Measurements from ENCODE around the gene TRANK1.

Gene TRANK1

DNA sequence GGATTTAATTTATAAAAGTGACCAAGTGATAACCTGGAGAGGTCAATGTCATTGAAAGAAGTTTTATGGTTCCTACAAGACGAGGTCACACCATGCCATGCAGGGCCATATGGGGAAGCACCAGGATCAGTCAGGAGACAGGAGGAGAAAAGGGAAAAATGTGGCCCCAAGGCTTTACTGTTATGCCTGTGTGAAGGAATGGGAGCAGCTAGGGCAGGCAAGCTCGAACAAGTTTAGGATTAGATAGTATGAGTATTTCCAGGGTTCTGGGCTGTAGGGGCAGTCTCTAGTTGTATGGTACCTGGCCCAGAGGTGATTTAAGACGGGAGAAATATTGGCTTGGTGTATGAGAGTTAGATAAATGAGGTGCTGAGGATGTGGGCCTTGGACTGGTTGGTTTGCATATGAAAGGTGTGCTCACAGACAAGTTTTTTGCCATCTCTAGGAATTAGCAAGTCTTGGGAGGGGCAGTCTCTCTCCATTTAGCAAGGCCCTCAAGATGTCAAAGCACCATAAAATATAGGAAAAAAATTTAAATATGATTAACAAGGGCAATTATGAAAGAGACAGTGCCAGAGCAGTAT is 144.2 kb downstream of the TRANK1 start:
- no peak for DNase-seq (ENCODE audit: low read depth)

DNA sequence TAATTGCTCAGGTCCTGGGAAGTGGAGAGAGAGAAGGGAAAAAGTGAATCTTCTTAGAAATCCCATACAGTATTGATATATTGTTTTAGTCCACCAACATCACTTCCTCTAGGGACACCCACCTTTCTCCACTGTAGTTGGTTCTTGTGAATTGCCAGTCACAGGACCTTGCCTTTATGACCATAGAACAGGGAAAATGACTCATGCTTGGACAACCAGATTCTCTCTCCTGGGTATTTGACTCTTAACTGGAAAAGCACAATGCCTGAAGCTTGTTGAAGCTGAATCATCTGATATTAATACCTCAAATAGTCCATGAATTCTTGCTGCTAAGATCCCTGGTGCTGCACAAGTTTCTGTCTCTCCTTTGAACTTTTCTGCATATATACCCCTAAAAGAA is 148.0 kb downstream of the TRANK1 start:
- no peak for DNase-seq (ENCODE audit: low read depth)

DNA sequence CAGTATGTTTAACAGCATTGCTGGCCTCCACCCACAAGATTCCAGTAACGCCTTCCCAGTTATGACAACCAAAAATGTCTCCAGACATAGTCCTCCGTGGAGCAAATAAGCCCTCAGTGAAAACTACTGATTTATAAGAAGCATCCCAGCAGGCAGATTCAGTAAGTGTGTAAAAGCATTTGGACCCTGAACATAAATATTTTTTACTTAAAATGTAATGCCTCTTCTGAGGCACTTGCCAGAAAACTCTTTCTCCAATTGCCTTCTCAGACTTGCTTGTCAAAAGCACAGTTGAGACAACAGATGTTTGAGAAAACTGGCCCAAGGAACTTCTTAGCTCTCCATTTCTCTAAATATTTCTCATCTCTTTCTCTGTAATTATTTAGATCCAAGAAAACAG is 148.7 kb downstream of the TRANK1 start:
- DNase-seq (ENCODE audit: low read depth), result no peak

DNA sequence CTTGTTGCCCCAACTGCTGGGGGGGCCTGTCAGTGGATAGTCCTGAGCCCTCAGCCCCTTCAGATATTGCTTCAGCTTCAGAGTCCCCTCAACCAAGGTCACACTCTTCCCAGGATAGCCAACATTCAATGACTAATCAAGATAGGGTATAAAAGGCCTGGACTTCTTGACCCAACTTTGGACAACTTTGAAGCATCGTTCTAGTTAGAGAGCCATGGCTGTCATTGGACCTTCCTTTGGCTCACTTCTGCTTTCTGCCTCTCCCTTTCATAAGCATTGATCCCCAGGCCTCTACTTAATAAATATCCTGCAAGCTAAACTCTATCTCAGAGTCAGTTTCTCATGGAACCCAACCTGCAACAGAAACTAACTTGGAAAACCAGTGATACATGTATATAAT is 149.2 kb downstream of the TRANK1 start:
- DNase-seq (ENCODE audit: low read depth), result no peak

DNA sequence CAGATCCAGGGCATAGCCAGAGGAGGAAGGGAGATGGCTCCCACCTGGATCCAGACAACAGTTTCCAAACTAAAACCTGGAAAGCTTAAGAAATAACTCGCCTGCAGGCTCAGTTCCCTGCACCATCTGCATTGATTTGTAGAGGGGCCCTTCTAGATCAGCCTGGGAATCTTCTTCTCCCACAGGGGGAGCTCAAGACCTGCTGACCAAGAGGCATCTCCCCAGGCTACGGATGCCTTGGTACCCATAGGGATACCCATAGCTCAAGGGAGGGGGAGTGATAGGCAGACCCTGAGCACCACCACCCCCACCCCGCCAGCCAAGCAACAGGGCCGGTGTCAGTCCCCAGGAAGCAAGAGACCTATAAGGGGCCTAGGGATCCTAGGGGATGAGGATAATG is 152.5 kb downstream of the TRANK1 start:
- DNase-seq (ENCODE audit: low read depth), result no peak

DNA sequence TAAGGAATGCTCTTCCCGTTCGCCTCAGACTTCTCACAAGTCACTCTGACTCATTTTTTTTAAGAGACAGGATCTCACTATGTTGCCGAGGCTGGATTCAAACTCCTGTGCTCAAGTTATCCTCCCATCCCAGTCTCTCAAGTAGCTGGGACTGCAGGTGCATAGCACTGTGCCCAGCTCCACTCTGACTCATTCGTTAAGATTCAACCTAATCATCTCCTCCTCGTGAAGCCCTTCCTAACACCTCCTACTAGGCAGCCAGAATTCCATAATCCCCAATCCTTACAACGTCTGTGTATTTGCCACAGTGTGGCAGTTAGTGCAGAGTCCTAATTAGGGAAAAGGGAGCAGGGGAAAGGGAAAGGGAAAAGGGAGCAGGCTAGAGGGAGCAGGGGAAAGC is 154.1 kb downstream of the TRANK1 start:
- no peak for DNase-seq (ENCODE audit: low read depth)

- DNase-seq (ENCODE audit: low read depth), result no peak
Observed at GRCh38 chr3:36786921-36787890, 157.6 kb downstream of the TRANK1 start.

DNA sequence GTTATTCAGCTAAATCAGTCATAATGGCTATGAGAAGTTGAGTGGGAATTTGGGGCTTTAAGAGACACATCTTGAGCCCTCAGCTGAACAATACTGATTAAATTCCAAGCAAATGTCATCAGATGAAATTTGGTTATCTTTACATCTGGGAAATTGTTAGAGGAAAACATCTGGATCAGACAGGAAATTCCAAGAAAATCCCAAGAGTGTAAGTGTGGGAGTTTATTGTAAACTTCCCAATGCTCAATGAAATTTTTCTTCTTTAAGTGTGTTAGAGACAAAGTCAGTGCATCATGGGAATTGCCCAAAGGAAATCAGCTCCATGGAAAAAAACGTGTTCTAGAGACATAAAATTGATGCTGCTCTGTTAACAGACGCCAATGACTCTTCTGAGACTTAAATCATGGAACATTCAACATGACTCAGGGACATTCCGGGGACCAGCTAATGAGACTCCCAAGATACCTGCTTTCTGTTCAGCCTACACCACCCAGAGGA is 160.7 kb downstream of the TRANK1 start:
- no peak for DNase-seq (ENCODE audit: low read depth)

DNA sequence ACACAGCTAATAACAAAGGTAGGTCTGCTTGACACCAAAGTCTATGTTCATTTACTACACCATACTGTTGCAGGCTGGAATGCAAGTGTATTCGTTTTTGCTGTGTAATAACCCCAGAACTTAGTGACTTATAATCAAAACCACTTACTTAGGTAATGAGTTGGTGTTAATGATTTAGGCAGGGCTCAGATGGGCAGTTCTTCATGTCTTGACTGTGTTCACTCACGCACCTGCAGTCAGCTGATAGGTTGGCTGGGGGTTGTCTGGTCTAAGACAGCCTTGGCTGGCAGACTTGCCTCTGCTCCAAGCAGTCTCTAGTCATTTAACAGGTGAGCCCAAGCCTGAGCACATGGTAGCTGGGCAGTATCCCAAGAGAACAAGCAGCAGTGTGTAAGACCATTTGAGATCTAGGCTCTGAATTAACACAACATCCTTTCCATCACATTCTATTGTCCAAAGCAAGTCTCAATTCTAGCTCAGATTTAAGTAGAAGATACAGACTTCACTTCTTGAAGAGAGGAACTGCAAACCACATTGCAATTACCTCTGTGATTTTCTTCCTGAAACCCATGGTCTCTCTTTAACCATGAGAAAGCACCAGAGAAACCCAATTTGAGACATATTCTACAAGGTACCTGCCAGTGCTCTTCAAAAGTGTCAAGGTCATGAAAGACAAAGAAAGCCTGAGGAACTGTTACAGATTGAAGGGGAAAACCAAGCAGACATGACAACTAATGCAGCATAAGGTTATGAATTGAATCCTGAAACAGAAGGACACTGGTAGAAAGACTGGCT is 167.2 kb downstream of the TRANK1 start:
- no peak for DNase-seq (ENCODE audit: low read depth)
